Astrocyte of the cerebellum (primary cell): Measurements from ENCODE around the gene CRYL1.
"Not testable (repeated sequence)": the region's sequence is repeated elsewhere in the genome, so short reads cannot be mapped to it uniquely, and the experiment has no call there.

Source experiments
- DNase-seq: peaks from one replicate; pipeline ENCODE4 v3.0.0-alpha.2; 2011; ENCODE audit warnings: low read depth
- H3K4me3 ChIP-seq: 2 replicates; pipeline ENCODE4 v1.5.1; 2011; ENCODE audit warnings: mild to moderate bottlenecking, low read depth, low read length, moderate library complexity
- CTCF ChIP-seq: IDR thresholded peaks from 2 replicates; pipeline ENCODE4 v1.5.1; 2012; ENCODE audit warnings: low read length, low read depth, moderate library complexity, mild to moderate bottlenecking; ENCODE audit errors: missing control alignments
- in situ Hi-C: cut with HindIII; loops from 2 replicates; pipeline ENCODE4 v1.10.0; 2017; ENCODE audit warnings: low sequenced_read_pairs

Gene CRYL1

GRCh38 chr13:20441879-20442278 lies 83.8 kb downstream of the CRYL1 start:
- in situ Hi-C loops: no loop called here
- TF ChIP-seq CTCF: no peak
- no peak for DNase-seq
- H3K4me3 ChIP-seq: no peak overlapping the region

GRCh38 chr13:20441056-20441455 lies 84.6 kb downstream of the CRYL1 start:
- H3K4me3 ChIP-seq: no peak overlapping the region
- DNase-seq: no peak
- in situ Hi-C loops: no loop called here
- no peak for TF ChIP-seq CTCF

GRCh38 chr13:20439261-20439660 lies 86.4 kb downstream of the CRYL1 start:
- in situ Hi-C loops: no loop called here

GRCh38 chr13:20438801-20439200 lies 86.9 kb downstream of the CRYL1 start:
- DNase-seq: no peak
- in situ Hi-C loops: no loop called here
- no peak for TF ChIP-seq CTCF
- no peak overlapping the region for H3K4me3 ChIP-seq

More at GRCh38 chr13:20439261-20439660, 86.4 kb downstream of the CRYL1 start:
- no peak for TF ChIP-seq CTCF
- no peak overlapping the region for H3K4me3 ChIP-seq
- no peak for DNase-seq

- no peak for DNase-seq
- no peak overlapping the region for H3K4me3 ChIP-seq
- in situ Hi-C loops: no loop called here
- no peak for TF ChIP-seq CTCF
Observed at GRCh38 chr13:20436505-20436904, 89.2 kb downstream of the CRYL1 start.

GRCh38 chr13:20435616-20436368 lies 89.9 kb downstream of the CRYL1 start:
- no peak for DNase-seq
- TF ChIP-seq CTCF: no peak
- H3K4me3 ChIP-seq: no peak overlapping the region
- in situ Hi-C loops: no loop called here

GRCh38 chr13:20434210-20434609 lies 91.4 kb downstream of the CRYL1 start:
- DNase-seq, in situ Hi-C loops, H3K4me3 ChIP-seq: not testable (repeated sequence)
